ENCODE results near the gene VNN1. TPM values are rescaled to one million over a fixed set of nuclear protein-coding genes. Genes with fewer than 3 reads are reported as not detected.
A peak's percentile ranks its signal among the peaks of the same experiment; 100 is the strongest.

Gene VNN1, protein sequence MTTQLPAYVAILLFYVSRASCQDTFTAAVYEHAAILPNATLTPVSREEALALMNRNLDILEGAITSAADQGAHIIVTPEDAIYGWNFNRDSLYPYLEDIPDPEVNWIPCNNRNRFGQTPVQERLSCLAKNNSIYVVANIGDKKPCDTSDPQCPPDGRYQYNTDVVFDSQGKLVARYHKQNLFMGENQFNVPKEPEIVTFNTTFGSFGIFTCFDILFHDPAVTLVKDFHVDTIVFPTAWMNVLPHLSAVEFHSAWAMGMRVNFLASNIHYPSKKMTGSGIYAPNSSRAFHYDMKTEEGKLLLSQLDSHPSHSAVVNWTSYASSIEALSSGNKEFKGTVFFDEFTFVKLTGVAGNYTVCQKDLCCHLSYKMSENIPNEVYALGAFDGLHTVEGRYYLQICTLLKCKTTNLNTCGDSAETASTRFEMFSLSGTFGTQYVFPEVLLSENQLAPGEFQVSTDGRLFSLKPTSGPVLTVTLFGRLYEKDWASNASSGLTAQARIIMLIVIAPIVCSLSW
- total RNA-seq (2014; rRNA removed; shearing (Covaris generic)) = 0.23 TPM in 1 of 2 replicates, not detected in the other

DNA sequence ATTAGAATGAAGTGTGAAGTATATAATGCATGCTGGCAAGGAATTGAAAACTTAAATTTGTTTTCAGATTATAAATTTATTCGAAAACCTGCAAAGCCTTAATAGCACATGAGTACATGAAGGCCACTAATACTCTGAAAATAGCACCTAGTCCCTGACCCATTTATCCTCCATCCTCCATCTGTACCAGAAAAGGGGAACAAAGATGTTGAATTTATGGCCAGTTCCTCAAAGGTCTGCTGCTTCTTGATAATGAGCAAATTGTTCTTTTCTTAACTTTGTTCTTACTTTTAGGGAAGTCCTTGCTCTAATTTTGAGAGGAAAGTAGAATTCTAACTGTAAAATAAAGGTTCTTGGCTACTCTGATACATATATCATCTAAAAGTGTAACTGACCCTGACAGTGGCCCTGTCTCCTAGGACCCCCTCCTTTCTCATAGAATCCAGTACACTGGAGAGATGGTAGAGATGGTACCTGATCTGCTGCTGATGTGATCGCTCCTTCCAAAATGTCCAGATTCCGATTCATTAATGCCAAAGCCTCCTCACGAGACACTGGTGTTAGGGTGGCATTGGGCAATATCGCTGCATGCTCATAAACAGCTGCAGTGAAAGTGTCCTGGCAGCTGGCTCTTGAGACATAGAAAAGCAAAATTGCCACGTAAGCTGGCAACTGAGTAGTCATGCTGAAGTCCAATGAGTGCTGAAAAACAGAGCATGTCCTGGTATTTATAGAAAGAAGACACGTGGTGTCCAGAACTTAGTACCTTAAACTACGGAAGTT is at the start of gene VNN1:
Gene VNN1, minus strand, starts transcription at position 704 of the 783 bp plus-strand sequence. Its CDS starts 20 bp downstream, at position 684.
- DNase-seq (ENCODE audit: low read depth) = no peak

DNA sequence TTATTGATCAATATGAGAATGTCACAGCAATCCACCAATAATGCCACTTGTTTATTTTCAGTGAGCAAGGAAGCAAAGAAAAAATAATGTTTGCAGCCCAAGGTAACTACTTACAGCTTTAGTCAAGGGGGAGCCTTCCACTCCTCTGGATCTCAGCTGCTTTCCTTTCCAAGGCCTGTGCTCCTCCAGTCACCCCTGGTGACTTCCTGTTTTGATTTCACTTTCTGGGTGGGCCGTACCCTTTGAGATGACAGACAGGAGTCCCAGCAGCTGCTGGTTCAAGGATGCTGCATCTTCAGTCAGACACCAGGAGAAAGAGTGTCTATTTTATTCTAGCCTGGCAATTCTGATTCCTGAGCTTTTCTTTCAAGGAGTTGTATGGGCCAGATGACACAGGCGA is 49.4 kb upstream of the VNN1 start:
- peak; percentile 26 for DNase-seq (ENCODE audit: low read depth)

DNA sequence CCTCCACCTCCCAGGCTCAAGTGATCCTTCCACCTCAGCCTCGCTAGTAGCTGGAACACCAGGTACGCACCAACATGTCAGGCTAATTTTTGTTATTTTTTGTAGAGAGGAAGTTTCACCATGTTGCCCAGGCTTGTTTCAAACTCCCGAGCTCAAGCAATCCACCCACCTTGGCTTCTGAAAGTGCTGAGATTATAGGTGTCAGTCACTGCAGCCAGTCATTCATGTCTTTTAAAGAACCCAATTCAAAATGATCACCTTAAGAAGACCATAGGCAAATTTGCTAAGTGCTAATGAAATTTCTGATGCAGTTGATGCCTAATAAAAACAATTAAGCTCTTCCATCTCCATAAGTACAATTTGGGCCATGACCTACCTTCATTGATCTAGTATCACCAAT is 46.4 kb upstream of the VNN1 start:
- DNase-seq (ENCODE audit: low read depth) = no peak

DNA sequence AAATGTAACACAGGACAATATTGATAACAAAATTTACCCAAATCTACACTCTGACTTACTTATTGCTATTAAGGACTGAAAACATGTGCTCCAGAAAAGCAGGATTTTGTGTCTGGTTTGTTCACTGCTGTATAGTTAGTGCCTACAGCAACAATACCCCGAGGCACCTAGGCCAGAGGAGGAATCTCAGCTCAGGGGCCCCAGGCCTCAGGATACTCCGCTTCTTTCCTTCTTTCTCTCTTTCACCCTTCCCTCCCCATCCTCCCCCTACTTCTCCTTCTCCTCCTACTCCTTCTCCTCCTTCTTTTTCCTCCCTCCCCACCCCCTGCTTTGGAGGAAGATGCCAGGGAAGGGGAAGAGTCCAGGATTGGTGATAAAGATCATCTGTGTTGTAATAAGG is 44.8 kb upstream of the VNN1 start:
- DNase-seq (ENCODE audit: low read depth) = no peak

DNA sequence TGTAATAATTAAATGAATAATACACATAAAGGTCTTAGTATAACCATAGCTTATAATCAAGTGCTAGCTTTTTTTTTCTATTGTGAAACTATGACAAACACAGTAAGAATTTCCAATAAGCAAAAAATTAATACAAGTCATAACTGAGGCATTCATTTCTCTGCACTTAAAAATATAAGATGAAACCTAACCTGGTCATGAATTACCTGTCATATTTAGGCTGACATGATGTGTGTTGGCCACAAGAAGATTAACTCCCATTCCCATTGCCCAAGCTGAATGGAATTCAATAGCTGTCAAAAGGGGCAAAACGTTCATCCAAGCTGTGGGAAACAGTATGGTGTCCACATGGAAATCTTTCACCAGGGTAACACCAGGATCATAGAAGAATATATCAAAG is 38.4 kb upstream of the VNN1 start:
- no peak for DNase-seq (ENCODE audit: low read depth)

DNA sequence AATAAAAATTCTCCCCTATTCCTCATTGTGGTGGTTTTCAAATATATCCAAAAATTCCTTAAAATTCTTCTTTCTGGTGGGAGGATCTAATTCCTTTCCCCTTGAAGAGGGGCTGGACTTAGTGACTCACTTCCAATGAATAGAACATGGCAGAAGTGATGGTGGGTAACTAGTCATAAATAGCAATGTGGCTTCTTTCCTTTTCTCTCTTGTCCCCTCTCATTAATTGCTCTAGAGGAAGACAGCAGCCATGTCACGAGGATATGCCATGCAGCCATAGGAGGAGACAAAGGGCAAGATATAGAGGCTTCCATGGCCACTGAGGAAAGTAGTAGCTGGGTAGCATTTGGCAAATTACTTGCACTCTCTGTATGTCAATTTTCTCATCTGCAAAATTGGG is 38.0 kb upstream of the VNN1 start:
- no peak for DNase-seq (ENCODE audit: low read depth)

DNA sequence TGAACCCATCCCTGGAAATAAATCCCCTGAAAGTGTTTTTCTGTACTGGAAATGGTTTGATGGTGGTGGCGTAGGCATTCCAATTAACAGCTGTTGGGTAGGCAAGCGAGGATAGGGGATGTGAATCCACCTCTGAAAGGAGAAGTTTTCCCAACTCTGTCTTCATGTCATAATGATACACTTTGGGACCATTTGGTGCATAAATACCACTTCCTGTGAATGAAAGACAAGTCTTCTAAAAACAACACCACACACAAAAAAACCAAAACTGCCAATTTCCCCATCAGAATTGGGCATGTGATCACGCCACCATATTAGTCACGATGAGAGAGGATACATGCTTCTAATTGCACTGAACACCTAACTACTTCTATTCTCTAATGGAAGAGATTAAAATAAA is 37.5 kb upstream of the VNN1 start:
- DNase-seq (ENCODE audit: low read depth) = no peak

DNA sequence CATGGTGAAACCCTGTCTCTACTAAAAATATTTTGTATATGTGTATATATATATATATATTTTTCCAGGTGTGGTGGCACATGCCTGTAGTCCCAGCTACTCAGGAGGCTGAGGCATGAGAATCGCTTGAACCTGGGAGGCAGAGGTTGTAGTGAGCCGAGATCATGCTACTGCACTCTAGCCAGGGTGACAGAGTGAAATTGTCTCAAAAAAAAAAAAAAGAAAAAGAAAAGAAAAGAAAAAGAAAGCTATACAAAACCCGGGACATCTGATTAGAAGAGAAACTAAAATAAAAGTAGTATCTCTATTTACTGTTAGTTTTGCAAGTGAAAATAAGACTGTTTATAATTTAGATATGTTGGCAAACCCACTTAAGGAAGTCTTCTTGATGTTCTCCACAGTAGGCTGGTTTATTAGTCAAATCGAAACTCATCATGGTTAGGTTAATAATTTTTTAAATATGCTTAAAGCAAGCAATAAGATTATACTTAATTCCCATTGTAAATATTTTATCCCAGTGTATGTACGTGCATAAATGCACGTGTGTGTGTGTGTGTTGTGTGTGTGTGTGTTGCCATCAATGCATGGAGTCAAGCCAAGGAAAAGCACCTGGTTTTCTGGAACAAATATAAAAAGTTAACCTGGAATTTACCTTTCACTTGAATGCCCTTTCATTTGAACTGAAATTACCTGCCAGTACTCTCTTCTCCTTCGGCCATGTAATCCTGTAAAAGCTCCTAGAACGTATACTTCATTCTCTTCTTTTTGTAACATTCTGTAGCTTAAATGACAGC is 36.8 kb upstream of the VNN1 start:
- no peak for DNase-seq (ENCODE audit: low read depth)

DNA sequence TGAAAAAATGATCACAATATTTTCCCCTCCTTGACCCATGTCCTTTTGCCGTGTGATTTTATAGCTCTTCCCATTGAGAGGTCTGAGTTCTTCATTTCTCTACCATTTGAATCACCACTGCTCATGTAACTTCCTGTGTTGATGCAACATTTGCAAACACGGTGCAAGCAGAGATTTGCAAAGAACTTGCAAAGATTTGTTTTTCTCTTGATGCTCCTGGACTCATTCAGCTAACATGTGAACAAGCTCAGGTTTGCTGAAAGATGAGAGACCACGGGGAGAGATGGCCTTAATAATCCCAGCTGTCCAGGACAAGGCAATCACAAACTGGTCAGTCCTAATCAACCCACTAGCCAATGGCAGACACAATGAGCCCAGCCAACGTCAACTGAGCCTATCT is 35.3 kb upstream of the VNN1 start:
- DNase-seq (ENCODE audit: low read depth) = no peak

DNA sequence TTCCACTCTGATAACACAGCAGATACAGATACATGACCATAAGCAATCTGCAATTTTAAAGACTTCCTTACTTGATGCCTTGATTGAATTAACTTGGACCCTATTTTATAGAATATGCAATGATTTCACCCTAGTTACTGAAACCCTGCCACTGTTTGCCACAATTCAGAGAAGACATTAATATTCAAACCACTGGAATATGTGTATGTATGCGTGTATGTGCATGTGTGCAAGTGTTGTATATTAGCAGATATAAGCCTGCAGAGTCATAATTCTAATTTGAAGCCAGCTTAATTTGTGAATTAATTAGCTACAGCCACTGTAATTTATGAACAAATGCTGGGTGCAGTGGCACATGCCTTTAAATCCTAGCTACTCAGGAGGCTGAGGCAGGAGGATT is 34.6 kb upstream of the VNN1 start:
- no peak for DNase-seq (ENCODE audit: low read depth)

DNA sequence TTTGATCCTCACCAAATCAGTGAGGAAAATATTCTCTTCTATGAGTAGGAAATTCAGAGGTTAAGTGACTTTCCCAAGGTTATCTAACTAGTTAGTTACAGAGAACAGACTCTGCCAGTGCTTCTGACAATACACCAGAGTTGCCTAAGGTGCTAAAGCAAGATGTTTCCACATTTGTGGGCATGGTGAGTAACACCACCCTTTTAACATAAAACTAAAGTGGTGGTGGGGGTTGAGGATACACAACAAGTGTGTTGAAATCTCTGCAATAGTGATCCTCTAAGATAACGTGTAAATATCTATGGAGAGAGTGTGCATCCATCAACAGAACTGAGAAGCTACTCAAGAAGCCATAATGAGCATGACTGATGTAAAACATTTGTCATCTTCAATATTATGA is 32.2 kb upstream of the VNN1 start:
- no peak for DNase-seq (ENCODE audit: low read depth)

DNA sequence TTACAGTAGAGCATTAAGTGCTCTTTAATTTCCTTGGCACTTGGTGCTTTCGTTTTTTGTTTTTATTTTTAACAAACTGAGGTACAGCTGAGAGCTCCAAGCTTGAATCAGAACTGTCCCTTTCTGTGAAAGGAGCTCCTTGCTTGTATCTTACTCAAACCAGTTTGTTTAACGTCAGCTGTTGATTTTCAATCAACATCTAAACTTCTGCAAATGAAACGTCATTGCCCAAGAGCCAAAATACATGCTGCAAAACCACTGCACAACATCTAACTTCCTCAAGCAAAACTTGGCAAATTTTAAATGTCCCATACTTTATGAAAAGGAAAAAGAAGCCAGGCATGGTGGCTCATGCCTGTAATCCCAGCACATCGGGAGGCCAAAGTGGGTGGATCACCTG is 28.6 kb upstream of the VNN1 start:
- no peak for DNase-seq (ENCODE audit: low read depth)

DNA sequence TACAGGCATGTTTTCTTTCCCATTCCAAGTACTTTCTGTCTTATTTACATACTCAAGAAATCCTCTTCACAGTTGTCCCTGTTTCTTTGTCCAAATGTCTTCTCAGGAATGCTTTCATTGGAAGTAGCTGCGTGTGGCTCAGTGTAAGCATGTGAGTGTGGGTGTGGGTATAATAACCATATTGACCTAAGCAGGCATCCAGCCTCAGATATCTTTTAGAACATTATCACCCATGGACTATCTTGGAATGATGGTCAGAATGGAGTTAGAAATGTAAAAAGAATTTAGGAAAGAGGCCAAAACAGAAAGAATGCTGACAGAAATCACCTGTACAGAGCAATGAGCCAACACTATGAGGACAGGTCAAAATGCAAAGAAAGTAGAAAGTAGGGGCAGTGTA is 27.4 kb upstream of the VNN1 start:
- no peak for DNase-seq (ENCODE audit: low read depth)

DNA sequence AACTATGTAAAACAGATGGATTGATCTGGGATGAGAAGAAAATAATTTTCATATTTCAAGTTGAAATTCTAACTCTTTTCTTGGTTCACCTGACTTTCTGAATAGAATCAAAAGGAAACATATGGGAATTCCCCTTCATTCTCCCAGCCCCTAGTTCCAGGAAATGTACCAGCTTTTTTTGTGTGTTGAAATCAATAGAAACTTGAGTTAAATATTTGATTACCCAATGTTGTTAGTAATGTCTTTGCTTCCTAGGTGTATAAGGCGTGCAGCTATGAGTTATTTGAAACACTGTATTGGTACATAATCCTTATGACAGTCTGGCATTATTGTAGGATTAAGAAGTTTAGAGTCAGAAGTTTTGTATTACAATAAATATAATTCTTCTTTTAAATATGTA is 22.4 kb upstream of the VNN1 start:
- DNase-seq (ENCODE audit: low read depth) = no peak

DNA sequence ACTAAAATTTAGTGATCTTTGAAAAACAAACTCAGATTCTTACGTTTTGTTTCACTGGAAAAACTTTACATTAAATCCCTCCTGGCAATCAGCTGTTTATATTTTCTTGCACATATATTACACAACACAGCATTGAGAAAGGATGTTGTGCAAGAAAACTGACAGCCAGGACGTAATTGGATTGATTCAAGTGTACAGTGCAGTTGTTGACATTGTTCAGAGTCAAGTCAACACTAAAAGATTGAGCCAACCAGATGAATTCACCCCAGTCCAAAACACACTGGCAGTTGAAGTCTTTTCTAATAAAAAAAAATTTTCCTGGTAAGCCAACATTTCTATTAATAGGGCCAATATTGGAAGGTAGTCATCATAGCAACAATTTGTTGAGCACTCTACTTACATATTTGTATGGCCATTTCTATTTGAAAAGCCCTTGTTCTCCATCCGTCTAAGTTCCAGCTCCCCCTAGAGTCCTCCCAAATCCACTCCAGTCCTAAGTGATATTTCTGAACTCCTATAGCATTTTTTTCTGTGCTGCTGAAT is 20.9 kb upstream of the VNN1 start:
- DNase-seq (ENCODE audit: low read depth) = no peak

DNA sequence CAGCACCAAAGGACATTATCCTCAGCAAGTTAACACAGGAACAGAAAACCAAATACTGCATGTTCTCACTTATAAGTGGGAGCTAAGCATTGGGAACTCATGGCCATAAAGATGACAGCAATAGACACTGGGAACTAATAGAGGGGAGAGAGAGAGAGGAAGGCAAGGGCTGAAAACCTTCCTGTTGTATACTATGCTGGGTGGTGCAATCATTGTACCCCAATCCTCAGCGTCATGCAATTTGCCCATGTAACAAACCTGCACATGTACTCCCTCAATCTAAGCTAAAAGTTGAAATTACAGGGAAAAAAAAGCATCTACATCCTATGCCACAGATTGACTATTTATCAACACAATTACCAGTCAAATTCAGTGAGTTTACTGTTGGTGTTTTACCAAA is 20.0 kb upstream of the VNN1 start:
- no peak for DNase-seq (ENCODE audit: low read depth)

DNA sequence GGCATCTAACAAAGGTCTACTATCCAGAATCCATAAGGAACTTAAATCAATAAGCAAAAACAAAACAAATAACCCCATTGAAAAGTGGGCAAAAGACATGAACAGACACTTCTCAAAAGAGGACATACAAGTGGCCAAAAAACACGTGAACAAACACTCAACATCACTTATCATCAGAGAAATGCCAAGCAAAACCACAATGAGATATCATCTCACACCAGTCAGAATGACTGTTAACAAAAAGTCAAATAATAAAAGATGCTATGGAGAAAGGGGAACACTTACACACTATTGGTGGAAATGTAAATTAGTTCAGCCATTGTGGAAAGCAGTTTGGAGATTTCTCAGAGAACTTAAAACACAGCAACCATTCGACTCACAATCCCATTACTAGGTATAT is 19.4 kb upstream of the VNN1 start:
- no peak for DNase-seq (ENCODE audit: low read depth)

DNA sequence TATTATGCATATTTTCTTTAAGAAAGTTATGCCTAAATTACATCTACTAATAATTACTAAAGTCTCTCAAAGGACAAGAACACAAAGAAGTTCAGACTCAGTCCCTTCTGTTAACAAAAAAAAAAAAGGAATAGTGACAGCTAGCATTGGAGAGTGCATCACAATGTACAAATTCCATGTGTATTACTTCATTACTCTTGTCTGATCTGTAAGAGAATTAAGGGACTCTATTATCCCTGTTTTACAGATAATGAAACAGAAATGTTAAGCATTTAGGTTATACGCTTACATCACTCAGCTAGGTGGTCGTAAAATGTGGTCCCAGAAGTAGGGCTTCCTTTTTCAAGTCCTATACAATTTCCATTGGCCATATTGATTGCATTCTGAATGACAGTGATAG is 17.2 kb upstream of the VNN1 start:
- no peak for DNase-seq (ENCODE audit: low read depth)

DNA sequence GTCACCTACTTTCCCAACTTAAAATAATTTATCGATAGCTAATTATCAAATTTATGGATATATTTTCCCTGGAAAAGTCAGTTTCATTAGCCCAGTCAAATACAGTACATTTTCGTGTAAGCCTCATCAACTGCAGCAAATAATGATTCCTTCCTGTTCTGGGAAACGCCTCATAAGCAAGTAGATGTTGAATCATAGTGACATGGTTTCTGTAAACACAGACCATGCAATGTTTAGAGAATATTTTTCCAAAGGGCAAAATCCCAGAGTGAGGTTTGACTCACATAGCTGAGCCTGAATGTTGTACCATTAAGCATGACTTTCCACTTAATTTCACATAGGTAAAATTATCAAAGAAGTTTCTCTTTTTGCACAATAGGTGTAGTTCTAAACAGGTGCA is 16.7 kb upstream of the VNN1 start:
- DNase-seq (ENCODE audit: low read depth) = peak; percentile 21

DNA sequence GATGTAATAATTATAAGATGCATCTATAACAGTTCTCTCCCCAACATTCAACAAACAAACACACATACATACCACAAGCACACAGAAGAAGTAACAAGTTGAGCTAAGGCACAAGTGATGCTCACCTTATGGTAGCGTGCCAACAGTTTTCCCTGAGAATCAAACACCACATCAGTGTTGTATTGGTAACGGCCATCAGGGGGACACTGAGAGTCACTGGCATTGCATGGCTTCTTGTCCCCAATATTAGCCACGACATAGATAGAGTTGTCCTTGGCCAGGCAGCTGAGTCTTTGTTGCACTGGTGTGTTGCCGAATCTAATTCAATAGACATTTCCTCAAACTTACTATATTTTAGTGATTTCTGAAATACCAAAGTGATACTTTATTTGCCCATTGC is 14.8 kb upstream of the VNN1 start:
- DNase-seq (ENCODE audit: low read depth) = no peak

DNA sequence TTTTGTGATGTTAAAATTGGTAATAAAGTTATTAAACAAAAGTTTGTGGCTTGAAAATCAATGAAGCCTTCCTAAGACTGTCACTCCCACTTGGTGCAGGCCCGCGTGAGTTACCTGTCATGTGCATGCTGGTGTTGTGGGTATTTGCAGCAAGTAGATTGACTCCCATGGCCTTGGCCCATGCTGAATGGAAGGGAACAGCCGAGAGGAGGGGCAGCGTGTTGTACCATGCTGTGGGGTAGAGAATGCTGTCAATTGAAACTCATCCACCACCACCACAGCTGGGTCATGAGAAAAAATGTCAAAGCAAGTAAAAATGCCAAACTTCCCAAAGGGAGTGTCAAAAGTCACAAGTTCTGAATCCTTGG is 12.7 kb upstream of the VNN1 start:
- no peak for DNase-seq (ENCODE audit: low read depth)
